NOMO-1 (cell line): ENCODE results near the gene PRKACB.
A peak's percentile ranks its signal among the peaks of the same experiment; 100 is the strongest.
"Not testable (repeated sequence)": the region's sequence is repeated elsewhere in the genome, so short reads cannot be mapped to it uniquely, and the experiment has no call there.

Experiments
- DNase-seq, 2 experiments: peaks; one replicate each; lab custom pipeline; 2025; ENCODE audit not compliant: unreplicated experiment in 2 of 2; lab: John Stamatoyannopoulos, UW

Gene PRKACB

DNA sequence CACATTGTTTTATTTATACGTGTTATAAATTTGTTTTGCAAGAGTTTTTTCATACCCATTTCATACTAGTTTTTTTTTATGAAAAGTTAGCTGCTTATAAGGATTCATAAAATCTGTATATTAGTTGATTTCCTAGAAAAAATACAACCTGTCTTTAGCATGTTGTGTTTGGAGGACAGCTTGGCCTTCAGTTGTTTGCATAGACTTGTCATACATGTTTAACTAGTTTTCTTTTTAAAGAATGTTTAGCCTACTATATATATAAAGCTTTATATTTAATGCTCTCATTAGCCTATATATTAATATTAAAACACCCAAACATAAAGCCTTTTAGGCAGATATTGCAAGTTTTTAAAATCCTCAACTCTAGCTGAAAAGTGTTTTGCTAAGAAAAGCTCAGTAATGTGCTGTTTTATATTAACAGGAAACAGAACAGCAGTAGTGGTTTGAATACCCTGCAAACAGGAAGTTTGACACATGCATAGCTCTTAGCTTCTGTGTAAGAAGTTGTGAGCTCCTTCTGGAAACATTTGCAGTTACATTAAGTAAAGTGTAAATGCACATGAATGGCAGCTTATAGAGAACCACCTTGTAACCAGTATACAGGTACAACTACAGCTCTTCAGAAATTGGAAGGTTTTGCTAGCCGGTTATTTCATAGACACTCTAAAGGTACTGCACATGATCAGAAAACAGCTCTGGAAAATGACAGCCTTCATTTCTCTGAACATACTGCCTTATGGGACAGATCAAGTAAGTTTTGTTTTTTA lies at the start of gene PRKACB:
Gene PRKACB, plus strand, starts transcription at position 476 of the 770 bp plus-strand sequence. Its CDS starts 91 bp downstream, at position 567.
- DNase-seq: peak in 1 of 2 experiments; percentile 87

GRCh38 chr1:84095308-84095707 lies 48.8 kb upstream of the PRKACB start:
- DNase-seq: no peak

GRCh38 chr1:84096176-84096575 lies 47.9 kb upstream of the PRKACB start:
- DNase-seq: no peak

DNA sequence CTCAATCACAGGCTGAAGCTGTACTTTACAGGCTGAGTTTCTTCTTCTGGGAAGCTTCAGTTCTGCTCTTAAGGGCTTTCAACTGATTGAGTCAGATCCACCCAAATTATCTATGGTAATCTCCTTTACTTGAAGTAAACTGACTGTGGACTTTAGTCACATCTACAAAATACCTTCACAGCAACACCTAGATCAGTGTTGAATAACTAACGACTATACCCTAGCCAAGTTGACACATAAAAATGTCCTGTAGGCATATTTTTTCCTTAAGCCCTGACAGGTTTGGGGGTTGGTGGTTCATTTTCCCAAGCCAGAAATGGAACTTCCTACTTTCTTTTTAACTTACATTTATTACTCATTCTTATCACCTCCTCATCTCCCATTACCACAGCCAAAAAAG lies 42.9 kb upstream of the PRKACB start:
- DNase-seq: no peak

DNA sequence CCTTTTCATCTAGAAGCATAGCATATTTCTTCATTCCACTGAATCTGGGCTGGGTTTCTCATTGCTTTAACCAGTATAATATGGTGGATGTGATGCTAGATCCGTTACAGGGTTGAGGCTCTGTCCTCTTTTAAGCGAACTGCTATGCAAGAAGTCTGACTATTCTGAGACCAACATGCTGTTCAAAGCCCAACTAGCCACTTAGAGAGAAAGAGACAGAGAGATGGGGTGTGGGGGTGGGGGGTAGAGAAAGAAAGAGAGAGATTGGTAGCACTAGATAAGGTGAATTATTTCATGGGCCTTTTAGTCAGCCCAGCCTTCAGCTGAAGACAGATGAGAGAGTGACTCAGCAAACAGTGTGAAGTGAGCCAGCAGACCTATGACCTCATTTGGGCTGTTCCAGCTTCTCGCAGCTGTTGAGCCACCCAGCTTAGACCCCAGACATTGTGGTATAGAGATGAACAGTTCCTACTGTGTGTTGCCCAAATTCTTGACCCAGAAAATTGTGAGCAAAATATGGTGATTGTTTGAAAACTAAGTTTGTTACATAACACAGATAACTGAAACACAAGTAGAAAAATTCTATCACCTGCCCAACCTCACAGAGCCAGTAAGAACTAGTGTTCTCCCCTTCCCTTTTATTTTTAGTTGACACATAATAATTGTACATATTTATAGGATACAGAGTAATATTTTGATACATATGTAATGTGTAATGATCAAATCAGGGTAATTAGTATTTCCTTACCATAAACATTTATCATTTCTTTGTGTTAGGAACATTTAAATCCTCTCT lies 40.7 kb upstream of the PRKACB start:
- peak; percentile 15 to 40 for DNase-seq

DNA sequence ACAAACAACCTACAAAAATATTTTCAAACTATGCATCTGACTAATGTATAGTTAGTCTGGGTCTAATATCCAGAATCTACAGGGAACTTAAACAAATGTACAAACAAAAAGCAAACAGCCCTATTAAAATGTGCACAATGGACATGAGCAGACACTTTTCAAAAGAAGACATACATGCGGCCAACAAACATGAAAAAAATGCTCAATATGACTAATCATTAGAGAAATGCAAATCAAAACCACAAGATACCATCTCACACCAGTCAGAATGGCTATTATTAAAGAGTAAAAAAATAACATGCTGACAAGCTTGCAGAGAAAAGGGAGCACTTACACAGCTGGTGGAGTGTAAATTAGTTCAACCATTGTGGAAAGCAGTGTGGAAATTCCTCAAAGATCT lies 36.5 kb upstream of the PRKACB start:
- not testable (repeated sequence) for DNase-seq

DNA sequence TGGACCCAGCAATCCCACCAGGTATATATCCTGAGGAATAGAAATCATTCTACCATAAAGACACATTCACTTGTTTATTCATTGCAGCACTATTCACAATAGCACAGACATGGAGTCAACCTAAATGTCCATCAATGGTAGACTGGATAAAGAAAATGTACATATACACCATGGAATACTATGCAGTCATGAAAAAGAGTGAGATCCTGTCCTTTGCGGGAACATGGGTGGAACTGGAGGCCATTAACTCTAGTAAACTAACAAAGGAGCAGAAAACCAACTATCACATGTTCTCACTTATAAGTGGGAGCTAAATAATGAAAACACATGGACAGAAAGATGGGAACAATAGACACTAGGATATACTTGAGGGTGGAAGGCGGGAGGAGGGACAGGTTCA lies 36.1 kb upstream of the PRKACB start:
- DNase-seq: no peak

GRCh38 chr1:84108900-84109578 lies 35.0 kb upstream of the PRKACB start:
- no peak for DNase-seq

GRCh38 chr1:84110629-84111028 lies 33.4 kb upstream of the PRKACB start:
- no peak for DNase-seq

DNA sequence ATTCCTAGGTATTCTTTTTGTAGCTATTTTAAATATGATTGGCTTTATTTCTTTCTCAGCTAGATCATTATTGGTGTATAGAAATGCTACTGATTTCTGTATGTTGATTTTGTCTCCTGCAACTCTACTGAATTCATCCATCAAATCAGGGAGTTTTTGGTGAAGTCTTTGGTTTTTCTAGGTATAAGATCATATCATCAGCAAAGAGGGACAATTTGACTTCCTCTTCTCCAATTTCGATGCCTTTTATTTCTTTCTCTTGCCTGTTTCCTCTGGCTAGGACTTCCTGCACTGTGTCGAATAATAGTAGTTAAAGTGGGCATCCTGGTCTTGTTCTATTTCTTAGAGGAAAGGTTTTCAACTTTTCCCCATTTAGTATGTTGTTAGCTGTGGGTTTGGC lies 27.5 kb upstream of the PRKACB start:
- no peak for DNase-seq

GRCh38 chr1:84117868-84118267 lies 26.2 kb upstream of the PRKACB start:
- DNase-seq: no peak

DNA sequence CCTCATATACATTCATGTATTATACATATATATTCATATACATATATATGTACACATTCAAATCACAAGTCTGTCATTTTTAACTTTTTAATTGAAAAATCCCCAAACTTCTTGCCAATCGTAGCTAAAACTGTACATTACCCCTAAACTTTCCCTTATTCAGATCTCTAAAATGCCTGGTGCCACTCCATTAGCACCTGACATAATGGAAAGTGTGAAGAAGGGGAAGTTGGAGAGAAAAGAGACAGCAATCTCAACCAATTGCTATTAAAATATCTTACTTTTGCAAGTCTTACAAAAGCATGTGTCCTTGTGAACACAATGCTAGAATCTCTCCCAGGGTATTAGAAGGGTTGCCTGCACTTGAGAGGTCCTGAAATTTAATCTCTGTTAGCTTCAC lies 22.7 kb upstream of the PRKACB start:
- peak in 1 of 2 experiments; percentile 9 for DNase-seq

GRCh38 chr1:84122780-84123382 lies 21.2 kb upstream of the PRKACB start:
- DNase-seq: peak in 1 of 2 experiments; percentile 47

DNA sequence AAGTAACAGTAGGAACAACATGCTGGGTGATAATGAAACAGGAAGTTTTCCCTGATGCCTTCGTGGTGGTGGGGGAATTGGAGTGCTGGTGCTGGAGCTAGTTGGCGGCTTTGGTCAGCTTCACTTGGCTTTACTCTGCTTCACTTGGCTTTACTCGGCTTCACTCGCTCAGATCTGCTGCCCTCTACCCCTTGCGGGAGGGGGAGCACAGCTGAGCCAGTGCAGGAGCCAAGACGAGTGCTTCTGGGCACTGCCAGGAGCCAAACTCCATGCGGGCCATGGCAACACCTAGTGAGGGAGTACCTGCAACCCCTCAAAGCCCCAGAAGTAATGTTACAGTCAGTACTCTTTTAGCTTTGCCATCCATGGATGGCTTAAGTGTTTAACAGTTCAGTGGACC lies 10.6 kb upstream of the PRKACB start:
- no peak for DNase-seq

DNA sequence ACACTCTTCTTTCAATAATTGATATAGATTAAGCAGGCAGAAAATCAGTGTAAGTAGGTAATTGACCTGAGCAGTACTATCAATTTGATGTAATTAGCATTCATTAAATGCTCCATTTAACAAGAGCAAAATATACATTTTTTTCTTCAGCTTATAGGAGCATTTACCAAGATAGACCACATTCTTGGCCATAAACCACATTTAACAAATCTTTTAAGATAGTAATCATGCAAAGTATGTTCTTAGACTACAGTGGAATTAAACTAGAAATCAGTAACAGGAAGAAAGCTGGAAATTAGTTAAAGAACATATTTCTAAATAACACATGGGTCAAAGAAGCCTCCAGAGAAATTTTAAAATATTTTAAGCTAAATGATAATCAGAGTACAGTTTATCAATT lies 8.7 kb upstream of the PRKACB start:
- no peak for DNase-seq

- peak in 1 of 2 experiments; percentile 69 for DNase-seq
Observed at GRCh38 chr1:84141182-84142003, 2.7 kb upstream of the PRKACB start.

DNA sequence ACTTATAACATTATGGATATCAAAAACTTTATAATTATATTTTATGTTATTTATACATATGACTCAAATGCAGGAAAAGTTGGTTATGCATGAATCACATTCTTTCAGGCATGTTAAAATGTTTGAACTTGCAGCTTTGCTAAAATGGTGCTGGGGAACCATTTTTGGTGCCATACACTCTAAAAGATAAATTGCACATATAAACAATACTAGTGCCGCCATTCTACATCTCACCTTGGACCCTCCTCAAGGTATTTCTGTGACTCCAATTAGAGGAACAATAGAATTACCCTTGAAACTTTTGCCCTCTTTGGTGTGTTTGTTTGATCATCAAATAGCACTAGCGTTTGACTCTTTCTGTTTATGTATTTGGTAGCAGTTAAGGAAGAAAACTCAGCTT lies 997 bp downstream of the PRKACB start:
- peak; percentile 25 to 50 for DNase-seq

DNA sequence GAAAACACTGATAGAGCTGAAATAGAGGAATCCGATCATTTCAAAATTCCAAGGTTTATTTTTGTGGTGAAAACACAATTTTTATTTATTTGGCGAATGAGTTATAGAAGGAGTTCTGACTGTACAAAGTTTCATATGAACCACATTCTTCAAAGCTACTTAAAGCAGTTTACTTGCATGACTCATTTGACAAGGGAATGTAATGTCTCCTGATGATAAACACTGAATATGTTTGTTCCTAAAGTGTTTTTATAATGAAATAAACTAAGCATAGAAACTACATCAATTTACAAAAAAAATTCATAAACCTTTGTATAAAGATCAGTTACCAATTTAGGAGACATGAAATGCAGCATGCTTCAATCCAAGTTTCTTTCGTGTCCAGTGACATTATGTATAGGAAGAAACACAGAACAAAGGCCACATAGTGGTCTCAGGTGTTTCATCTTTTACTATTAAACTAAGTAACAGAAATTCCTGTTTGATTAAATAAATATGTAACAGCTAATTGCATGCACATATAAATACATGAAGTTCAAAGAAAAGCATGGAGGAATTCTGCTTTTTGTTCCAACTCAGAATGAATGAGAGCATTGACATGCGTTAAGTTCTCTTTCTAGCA lies 2.5 kb downstream of the PRKACB start:
- no peak for DNase-seq

DNA sequence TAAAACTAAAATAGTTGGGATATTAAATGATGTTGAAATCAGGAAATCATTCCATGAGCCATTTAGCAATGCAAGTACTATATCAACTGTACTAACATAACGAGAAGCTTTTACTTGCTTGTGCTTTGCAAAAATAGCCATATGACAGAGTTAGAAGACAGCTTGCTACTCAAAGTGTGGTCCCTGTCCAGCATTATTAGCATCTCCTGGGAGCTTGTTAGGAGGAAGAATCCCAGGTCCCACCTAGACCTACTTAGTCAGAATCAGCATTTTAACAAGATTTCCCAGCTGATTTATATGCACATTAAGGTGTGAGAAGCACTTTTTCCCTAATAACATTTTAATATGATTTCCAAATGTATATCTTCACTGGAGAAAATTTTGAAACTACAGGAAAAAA lies 4.7 kb downstream of the PRKACB start:
- no peak for DNase-seq

- peak in 1 of 2 experiments; percentile 18 for DNase-seq
Observed at GRCh38 chr1:84152649-84153056, 8.6 kb downstream of the PRKACB start.
